A673 (cell line): Measurements from ENCODE around the gene NFXL1.

Source experiments
- EZH2 ChIP-seq: fragments of 200-600 bp; sonication (generic); IDR thresholded peaks from 2 replicates; pipeline ENCODE4 v1.6.1; 2017; ENCODE audit warnings: borderline replicate concordance, low read depth, mild to moderate bottlenecking, mixed read lengths, antibody characterized with exemption, low read length; ENCODE audit not compliant: poor library complexity, severe bottlenecking
- TF ChIP-seq, protein P1 (sequence below): fragments of 300-800, 200-600 bp; sonication (generic); conservative IDR thresholded peaks from 2 replicates; pipeline ENCODE4 v1.5.1; 2017; ENCODE audit warnings: low read depth, mild to moderate bottlenecking, antibody characterized with exemption, low read length, moderate library complexity, mixed read lengths

- TF ChIP-seq, protein P1, sequence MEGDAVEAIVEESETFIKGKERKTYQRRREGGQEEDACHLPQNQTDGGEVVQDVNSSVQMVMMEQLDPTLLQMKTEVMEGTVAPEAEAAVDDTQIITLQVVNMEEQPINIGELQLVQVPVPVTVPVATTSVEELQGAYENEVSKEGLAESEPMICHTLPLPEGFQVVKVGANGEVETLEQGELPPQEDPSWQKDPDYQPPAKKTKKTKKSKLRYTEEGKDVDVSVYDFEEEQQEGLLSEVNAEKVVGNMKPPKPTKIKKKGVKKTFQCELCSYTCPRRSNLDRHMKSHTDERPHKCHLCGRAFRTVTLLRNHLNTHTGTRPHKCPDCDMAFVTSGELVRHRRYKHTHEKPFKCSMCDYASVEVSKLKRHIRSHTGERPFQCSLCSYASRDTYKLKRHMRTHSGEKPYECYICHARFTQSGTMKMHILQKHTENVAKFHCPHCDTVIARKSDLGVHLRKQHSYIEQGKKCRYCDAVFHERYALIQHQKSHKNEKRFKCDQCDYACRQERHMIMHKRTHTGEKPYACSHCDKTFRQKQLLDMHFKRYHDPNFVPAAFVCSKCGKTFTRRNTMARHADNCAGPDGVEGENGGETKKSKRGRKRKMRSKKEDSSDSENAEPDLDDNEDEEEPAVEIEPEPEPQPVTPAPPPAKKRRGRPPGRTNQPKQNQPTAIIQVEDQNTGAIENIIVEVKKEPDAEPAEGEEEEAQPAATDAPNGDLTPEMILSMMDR = no peak
- no peak for TF ChIP-seq EZH2
These were observed 74.1 kb downstream of the NFXL1 start for GRCh38 chr4:47840291-47840690.
